ENCODE results near the gene BMAL1.
A peak's percentile ranks its signal among the peaks of the same experiment; 100 is the strongest.

The BMAL1 gene

GRCh38 chr11:13260963-13261588 lies 16.5 kb upstream of the BMAL1 start:
- no peak for DNase-seq (ENCODE audit: low spot score)

- DNase-seq (ENCODE audit: low spot score) = no peak
Measured at GRCh38 chr11:13261591-13262061, 16.0 kb upstream of the BMAL1 start.

- DNase-seq (ENCODE audit: low spot score) = no peak
Measured at GRCh38 chr11:13262096-13262495, 15.5 kb upstream of the BMAL1 start.

GRCh38 chr11:13268791-13269190 lies 8.8 kb upstream of the BMAL1 start:
- no peak for DNase-seq (ENCODE audit: low spot score)

- DNase-seq (ENCODE audit: low spot score) = no peak
Measured at GRCh38 chr11:13269775-13270174, 7.8 kb upstream of the BMAL1 start.

- DNase-seq (ENCODE audit: low spot score) = no peak
Measured at GRCh38 chr11:13271060-13271693, 6.4 kb upstream of the BMAL1 start.

GRCh38 chr11:13276454-13276831 lies 1.1 kb upstream of the BMAL1 start:
- no peak for DNase-seq (ENCODE audit: low spot score)

GRCh38 chr11:13276832-13277767 lies 490 bp upstream of the BMAL1 start:
- DNase-seq (ENCODE audit: low spot score) = peak; percentile 98

GRCh38 chr11:13278609-13279486 lies 1.3 kb downstream of the BMAL1 start:
- peak; percentile 29 for DNase-seq (ENCODE audit: low spot score)

- DNase-seq (ENCODE audit: low spot score) = no peak
Measured at GRCh38 chr11:13279487-13279834, 1.9 kb downstream of the BMAL1 start.

- DNase-seq (ENCODE audit: low spot score) = no peak
Measured at GRCh38 chr11:13280092-13280722, 2.6 kb downstream of the BMAL1 start.

- DNase-seq (ENCODE audit: low spot score) = no peak
Measured at GRCh38 chr11:13280777-13281176, 3.2 kb downstream of the BMAL1 start.

- DNase-seq (ENCODE audit: low spot score) = no peak
Measured at GRCh38 chr11:13283636-13284035, 6.0 kb downstream of the BMAL1 start.

GRCh38 chr11:13284776-13285588 lies 7.4 kb downstream of the BMAL1 start:
- no peak for DNase-seq (ENCODE audit: low spot score)

- no peak for DNase-seq (ENCODE audit: low spot score)
Measured at GRCh38 chr11:13286279-13286821, 8.8 kb downstream of the BMAL1 start.

- DNase-seq (ENCODE audit: low spot score) = no peak
Measured at GRCh38 chr11:13287036-13287435, 9.4 kb downstream of the BMAL1 start.

GRCh38 chr11:13287681-13288080 lies 10.1 kb downstream of the BMAL1 start:
- DNase-seq (ENCODE audit: low spot score) = no peak

- DNase-seq (ENCODE audit: low spot score) = peak; percentile 47
Measured at GRCh38 chr11:13288375-13289029, 10.9 kb downstream of the BMAL1 start.

- no peak for DNase-seq (ENCODE audit: low spot score)
Measured at GRCh38 chr11:13289081-13289480, 11.5 kb downstream of the BMAL1 start.

Measured in SK-N-DZ (cell line).